Ovary (tissue), 3 donors: Measurements from ENCODE around the gene PSMB9.

Experiments used
- CTCF ChIP-seq, 3 donors: fragments of 450-650 bp in 2 of 3; fragments of 200-600 bp in 1 of 3; IDR thresholded peaks; one replicate each; pipeline versions ENCODE4 v1.5.1 to v1.8.0; 2016 to 2022; ENCODE audit warnings: antibody characterized with exemption in 3 of 3, mild to moderate bottlenecking in 1 of 3
- EP300 ChIP-seq: sonication (generic); formaldehyde crosslinking; IDR thresholded peaks from one replicate; pipeline ENCODE4 v1.6.1; 2017; ENCODE audit warnings: antibody characterized with exemption
- POLR2A ChIP-seq: fragments of 450-650 bp; IDR thresholded peaks from one replicate; pipeline ENCODE4 v1.6.1; 2017; ENCODE audit warnings: antibody characterized with exemption, mild to moderate bottlenecking, moderate library complexity
- donor health status: DM: no; HTN: no; CAD: no.

- TF ChIP-seq CTCF (IDR thresholded peaks at IDR 0.05) (no peak), POLR2A (no peak), EP300 (no peak)
Observed at GRCh38 chr6:32839356-32839755, 14.6 kb upstream of the PSMB9 start.
